ENCODE measurements around the gene MAP7. TPM values are rescaled to one million over a fixed set of nuclear protein-coding genes. Genes with fewer than 3 reads are reported as not detected.

MAP7 gene
- total RNA-seq, 2 experiments from 2014 or later = not detected

DNA sequence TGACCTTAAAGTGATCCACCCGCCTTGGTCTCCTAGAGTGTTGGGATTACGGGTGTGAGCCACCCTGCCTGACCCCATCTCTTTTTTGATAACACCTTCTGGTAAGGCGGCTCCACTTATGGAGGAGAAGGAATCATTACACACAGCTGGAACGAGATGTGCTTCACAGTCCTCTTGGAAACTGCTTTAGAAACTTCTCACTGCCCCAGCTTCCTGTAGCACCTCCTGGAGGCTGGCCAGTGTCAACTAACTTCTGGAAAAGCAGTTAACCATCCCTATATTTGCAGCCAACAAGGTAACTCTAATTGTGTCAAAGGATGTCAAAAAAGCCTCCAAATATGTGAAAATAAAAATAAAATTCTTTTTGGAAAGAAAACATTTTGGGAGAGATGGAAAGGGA lies 211.7 kb downstream of the MAP7 start:
- Histone ChIP-seq H4K20me1 (ENCODE audit: insufficient read depth, low read length) (no peaks in the 10 kb centered on the region), H3K4me1 (ENCODE audit: insufficient read depth, low read length, poor library complexity, severe bottlenecking) (no peaks in the 10 kb centered on the region), H3K4me2 (ENCODE audit: low read length) (no peak overlapping the region), H3K79me2 (ENCODE audit: insufficient read depth, low read depth, low read length) (no peaks in the 10 kb centered on the region), H3K9me3 (ENCODE audit: low read length) (no peaks in the 10 kb centered on the region), H3K9me2 (ENCODE audit: insufficient read depth, low read length) (no peaks in the 10 kb centered on the region), H3K36me3 (ENCODE audit: insufficient read depth, low read length) (no peaks in the 10 kb centered on the region), H3K4me3 (ENCODE audit: low read depth, low read length, poor library complexity, severe bottlenecking) (no peak overlapping the region), H3K27ac (ENCODE audit: low read depth, low read length, poor library complexity, severe bottlenecking) (no peak overlapping the region), H2AFZ (ENCODE audit: low read length) (no peak overlapping the region)
- TF ChIP-seq EZH2phosphoT487 (IDR thresholded peaks at IDR 0.05; ENCODE audit: borderline replicate concordance, low read depth, low read length) = no peak
- TF ChIP-seq, protein P1, sequence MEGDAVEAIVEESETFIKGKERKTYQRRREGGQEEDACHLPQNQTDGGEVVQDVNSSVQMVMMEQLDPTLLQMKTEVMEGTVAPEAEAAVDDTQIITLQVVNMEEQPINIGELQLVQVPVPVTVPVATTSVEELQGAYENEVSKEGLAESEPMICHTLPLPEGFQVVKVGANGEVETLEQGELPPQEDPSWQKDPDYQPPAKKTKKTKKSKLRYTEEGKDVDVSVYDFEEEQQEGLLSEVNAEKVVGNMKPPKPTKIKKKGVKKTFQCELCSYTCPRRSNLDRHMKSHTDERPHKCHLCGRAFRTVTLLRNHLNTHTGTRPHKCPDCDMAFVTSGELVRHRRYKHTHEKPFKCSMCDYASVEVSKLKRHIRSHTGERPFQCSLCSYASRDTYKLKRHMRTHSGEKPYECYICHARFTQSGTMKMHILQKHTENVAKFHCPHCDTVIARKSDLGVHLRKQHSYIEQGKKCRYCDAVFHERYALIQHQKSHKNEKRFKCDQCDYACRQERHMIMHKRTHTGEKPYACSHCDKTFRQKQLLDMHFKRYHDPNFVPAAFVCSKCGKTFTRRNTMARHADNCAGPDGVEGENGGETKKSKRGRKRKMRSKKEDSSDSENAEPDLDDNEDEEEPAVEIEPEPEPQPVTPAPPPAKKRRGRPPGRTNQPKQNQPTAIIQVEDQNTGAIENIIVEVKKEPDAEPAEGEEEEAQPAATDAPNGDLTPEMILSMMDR (conservative IDR thresholded peaks at IDR 0.05; ENCODE audit: low read length) = 0 out of 2 replicates have a peak, but pooled peaks have one; percentile 21
- BruUV-seq (replicated peaks) = no TSS peak
- intact Hi-C loops (cut with micrococcal nuclease; ENCODE audit: unreplicated experiment) = no loop called here
- ChIA-PET CTCF (ENCODE audit: unreplicated experiment) (no interaction called here), POLR2A (no interaction called here)
- no peak for DNase-seq (ENCODE audit: low spot score)

DNA sequence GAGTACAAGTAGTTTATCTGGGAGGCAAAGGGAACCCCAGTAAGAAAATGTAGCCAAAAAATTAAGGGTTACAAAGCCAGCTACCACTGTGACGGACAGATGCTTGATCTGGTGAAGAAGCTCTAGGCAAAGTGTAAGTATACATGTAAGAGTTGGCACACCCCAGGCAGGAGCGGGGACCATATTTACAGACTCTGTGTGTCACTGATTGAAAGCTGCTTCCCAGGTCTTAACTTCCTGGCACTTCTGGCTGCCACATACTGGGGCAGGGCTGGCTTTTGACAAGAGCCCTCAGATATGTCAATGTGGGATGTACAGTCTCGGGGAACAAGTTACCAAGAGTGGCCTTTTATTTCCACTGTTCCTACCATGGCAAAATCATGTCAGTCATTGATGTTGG lies 212.6 kb downstream of the MAP7 start:
- Histone ChIP-seq H3K27ac (ENCODE audit: low read depth, low read length, poor library complexity, severe bottlenecking) (no peak overlapping the region), H3K4me3 (ENCODE audit: low read depth, low read length, poor library complexity, severe bottlenecking) (no peak overlapping the region), H3K4me1 (ENCODE audit: insufficient read depth, low read length, poor library complexity, severe bottlenecking) (no peaks in the 10 kb centered on the region), H3K9me3 (ENCODE audit: low read length) (no peaks in the 10 kb centered on the region), H3K79me2 (ENCODE audit: insufficient read depth, low read depth, low read length) (no peaks in the 10 kb centered on the region), H3K4me2 (ENCODE audit: low read length) (no peak overlapping the region), H3K36me3 (ENCODE audit: insufficient read depth, low read length) (no peaks in the 10 kb centered on the region), H2AFZ (ENCODE audit: low read length) (no peak overlapping the region), H3K9me2 (ENCODE audit: insufficient read depth, low read length) (no peaks in the 10 kb centered on the region), H4K20me1 (ENCODE audit: insufficient read depth, low read length) (no peaks in the 10 kb centered on the region)
- TF ChIP-seq EZH2phosphoT487 (IDR thresholded peaks at IDR 0.05; ENCODE audit: borderline replicate concordance, low read depth, low read length) = no peak
- TF ChIP-seq, protein P1 (conservative IDR thresholded peaks at IDR 0.05; ENCODE audit: low read length) = no peak
- BruUV-seq (replicated peaks) = no TSS peak
- POLR2A ChIA-PET = interaction anchor here (1.2 kb wide), 1 partner anchor 11 kb away, joined by 3 read pairs; no protein-coding TSS in a partner anchor
- intact Hi-C loops (cut with micrococcal nuclease; ENCODE audit: unreplicated experiment) = no loop called here
- CTCF ChIA-PET (ENCODE audit: unreplicated experiment) = no interaction called here
- no peak for DNase-seq (ENCODE audit: low spot score)

GRCh38 chr6:136337121-136337520 lies 213.1 kb downstream of the MAP7 start:
- Histone ChIP-seq H2AFZ (ENCODE audit: low read length) (no peak overlapping the region), H3K36me3 (ENCODE audit: insufficient read depth, low read length) (no peaks in the 10 kb centered on the region), H3K9me2 (ENCODE audit: insufficient read depth, low read length) (no peaks in the 10 kb centered on the region), H3K4me2 (ENCODE audit: low read length) (no peak overlapping the region), H3K9me3 (ENCODE audit: low read length) (no peaks in the 10 kb centered on the region), H4K20me1 (ENCODE audit: insufficient read depth, low read length) (no peaks in the 10 kb centered on the region), H3K4me3 (ENCODE audit: low read depth, low read length, poor library complexity, severe bottlenecking) (no peak overlapping the region), H3K4me1 (ENCODE audit: insufficient read depth, low read length, poor library complexity, severe bottlenecking) (no peaks in the 10 kb centered on the region), H3K27ac (ENCODE audit: low read depth, low read length, poor library complexity, severe bottlenecking) (no peak overlapping the region), H3K79me2 (ENCODE audit: insufficient read depth, low read depth, low read length) (no peaks in the 10 kb centered on the region)
- ChIA-PET CTCF (ENCODE audit: unreplicated experiment) (no interaction called here), POLR2A (interaction anchor here (1.2 kb wide), 1 partner anchor 10 kb away, joined by 3 read pairs; no protein-coding TSS in a partner anchor)
- no TSS peak for BruUV-seq (replicated peaks)
- intact Hi-C loops (cut with micrococcal nuclease; ENCODE audit: unreplicated experiment) = no loop called here
- no peak for DNase-seq (ENCODE audit: low spot score)
- TF ChIP-seq, protein P1 (conservative IDR thresholded peaks at IDR 0.05; ENCODE audit: low read length) = no peak
- TF ChIP-seq EZH2phosphoT487 (IDR thresholded peaks at IDR 0.05; ENCODE audit: borderline replicate concordance, low read depth, low read length) = no peak
